WTC11 (cell line): ENCODE results near the gene NFATC1.

Source experiments
- FOXJ3 ChIP-seq: sonication (generic); formaldehyde crosslinking; IDR thresholded peaks from 2 replicates; pipeline ENCODE4 v1.9.0; 2021; ENCODE audit warnings: missing genetic modification reagents, mild to moderate bottlenecking, borderline replicate concordance
- JUN ChIP-seq: sonication (generic); formaldehyde crosslinking; IDR thresholded peaks from 2 replicates; pipeline ENCODE4 v1.8.0; 2023; ENCODE audit warnings: mild to moderate bottlenecking, missing genetic modification reagents
- ZNF317 ChIP-seq: sonication (generic); formaldehyde crosslinking; IDR thresholded peaks from 2 replicates; pipeline ENCODE4 v1.8.1; 2023; ENCODE audit warnings: low read depth, mild to moderate bottlenecking, moderate library complexity, missing genetic modification reagents, borderline replicate concordance
- TF ChIP-seq, protein P1 (sequence below): fragments of 200-600 bp; IDR thresholded peaks from 2 replicates; pipeline ENCODE4 v1.8.0; 2022; ENCODE audit warnings: antibody characterized with exemption
- TF ChIP-seq, protein P2 (sequence below): sonication (generic); formaldehyde crosslinking; IDR thresholded peaks from 2 replicates; pipeline ENCODE4 v1.8.0; 2022; ENCODE audit warnings: mild to moderate bottlenecking, missing genetic modification reagents
- TF ChIP-seq, protein P3 (sequence below): sonication (generic); formaldehyde crosslinking; IDR thresholded peaks from 2 replicates; pipeline ENCODE4 v1.8.1; 2023; ENCODE audit warnings: mild to moderate bottlenecking, missing genetic modification reagents

DNA sequence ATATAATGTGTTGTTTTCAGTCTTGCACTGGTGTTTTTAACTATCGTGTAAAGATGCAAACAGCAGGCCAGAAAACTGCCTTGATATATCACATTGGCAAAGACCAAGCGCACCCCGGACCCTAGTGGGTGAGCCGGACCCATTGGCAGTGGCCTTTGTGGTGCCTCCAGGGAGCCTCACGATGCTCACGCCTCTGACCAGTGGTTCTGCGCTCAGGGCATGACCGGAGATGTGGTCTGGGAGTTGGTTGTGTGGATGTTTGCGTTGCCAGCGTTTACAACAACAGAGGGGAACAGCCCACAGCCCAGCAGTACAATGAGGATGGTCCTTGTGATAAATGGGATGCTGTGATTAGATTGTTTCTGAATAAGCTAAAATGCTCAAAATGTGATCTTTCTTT is 32.6 kb downstream of the NFATC1 start:
- TF ChIP-seq, protein P1, sequence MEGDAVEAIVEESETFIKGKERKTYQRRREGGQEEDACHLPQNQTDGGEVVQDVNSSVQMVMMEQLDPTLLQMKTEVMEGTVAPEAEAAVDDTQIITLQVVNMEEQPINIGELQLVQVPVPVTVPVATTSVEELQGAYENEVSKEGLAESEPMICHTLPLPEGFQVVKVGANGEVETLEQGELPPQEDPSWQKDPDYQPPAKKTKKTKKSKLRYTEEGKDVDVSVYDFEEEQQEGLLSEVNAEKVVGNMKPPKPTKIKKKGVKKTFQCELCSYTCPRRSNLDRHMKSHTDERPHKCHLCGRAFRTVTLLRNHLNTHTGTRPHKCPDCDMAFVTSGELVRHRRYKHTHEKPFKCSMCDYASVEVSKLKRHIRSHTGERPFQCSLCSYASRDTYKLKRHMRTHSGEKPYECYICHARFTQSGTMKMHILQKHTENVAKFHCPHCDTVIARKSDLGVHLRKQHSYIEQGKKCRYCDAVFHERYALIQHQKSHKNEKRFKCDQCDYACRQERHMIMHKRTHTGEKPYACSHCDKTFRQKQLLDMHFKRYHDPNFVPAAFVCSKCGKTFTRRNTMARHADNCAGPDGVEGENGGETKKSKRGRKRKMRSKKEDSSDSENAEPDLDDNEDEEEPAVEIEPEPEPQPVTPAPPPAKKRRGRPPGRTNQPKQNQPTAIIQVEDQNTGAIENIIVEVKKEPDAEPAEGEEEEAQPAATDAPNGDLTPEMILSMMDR: no peak
- TF ChIP-seq FOXJ3 (CRISPR knock-in tag): no peak
- TF ChIP-seq, protein P2, sequence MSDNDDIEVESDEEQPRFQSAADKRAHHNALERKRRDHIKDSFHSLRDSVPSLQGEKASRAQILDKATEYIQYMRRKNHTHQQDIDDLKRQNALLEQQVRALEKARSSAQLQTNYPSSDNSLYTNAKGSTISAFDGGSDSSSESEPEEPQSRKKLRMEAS (CRISPR knock-in tag): no peak
- TF ChIP-seq ZNF317: no peak
- TF ChIP-seq, protein P3, sequence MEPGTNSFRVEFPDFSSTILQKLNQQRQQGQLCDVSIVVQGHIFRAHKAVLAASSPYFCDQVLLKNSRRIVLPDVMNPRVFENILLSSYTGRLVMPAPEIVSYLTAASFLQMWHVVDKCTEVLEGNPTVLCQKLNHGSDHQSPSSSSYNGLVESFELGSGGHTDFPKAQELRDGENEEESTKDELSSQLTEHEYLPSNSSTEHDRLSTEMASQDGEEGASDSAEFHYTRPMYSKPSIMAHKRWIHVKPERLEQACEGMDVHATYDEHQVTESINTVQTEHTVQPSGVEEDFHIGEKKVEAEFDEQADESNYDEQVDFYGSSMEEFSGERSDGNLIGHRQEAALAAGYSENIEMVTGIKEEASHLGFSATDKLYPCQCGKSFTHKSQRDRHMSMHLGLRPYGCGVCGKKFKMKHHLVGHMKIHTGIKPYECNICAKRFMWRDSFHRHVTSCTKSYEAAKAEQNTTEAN: no peak
- no peak for TF ChIP-seq JUN (CRISPR knock-in tag)
